AG20443 (cell line): ENCODE data around the gene OR2L5.

Experiments used
- DNase-seq: peaks from one replicate; pipeline ENCODE4 v3.0.0; 2012; ENCODE audit warnings: low spot score, mixed read lengths

OR2L5 gene

DNA sequence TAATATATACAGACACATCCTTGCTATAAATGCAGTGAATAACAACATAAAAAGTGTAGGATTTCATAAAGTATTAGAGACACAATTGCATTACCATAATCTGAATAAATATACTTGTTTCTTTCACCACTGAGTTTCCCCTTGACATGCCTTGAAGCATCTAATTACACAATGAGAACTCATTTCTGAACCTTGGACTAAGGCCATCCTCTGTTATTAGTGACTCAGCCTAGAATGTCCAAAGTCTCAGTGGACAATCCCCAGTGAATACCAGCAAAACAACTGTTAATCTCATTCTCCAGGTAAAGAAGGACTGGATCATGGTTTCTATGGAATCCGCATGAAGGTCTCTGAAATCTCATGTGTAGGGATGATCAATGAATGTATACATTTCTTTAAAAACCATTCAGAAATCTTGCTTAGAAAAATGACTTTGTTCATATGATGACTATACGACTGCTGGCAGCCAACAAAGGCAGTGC, at the start of gene OR2L5:
OR2L5 (plus strand) TSS at position 432 of the 482 bp plus-strand sequence. CDS start 8,288 bp downstream, outside the sequence.
- DNase-seq = no peak

DNA sequence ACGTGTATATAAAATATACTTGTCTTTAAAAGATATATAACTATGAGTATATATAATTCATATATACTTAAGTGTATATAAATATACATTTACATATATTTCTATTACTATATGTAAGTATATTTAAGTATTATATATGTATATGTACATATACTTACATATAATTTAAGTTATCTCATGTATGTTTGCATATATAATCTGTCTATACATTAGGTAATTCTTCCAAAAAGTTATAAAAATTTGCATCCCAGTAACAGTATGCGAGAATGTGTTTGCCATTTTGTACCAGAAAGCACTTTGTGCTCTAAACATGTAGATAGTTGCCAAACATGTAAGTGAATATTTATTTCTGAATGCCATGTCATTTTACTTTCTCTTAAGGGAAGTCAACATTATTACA, 48.5 kb upstream of the OR2L5 start, which contains the start of gene OR2AK2:
OR2AK2 (plus strand) TSS at position 301 of the 400 bp plus-strand sequence. CDS start 144 bp downstream, outside the sequence.
- DNase-seq = no peak

GRCh38 chr1:247966532-247967204, 46.8 kb upstream of the OR2L5 start:
- no peak for DNase-seq

DNA sequence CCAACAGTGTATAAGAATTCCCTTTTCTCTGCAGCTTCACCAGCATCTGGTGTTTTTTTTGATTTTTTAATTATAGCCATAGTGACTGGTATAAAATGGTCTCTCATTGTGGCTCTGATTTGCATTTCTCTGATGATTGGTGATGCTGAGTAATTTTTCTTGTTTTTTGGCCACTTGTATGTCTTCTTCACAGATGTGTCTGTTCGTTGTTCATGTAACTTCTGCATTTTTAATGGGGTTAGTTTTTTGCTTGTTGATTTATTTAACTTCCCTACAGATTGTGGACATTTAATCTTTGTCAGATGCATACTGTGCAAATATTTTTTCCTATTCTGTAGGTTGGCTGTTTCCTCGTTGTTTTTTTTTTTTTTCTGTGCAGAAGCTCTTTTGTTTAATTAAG, 20.5 kb upstream of the OR2L5 start:
- DNase-seq = no peak

DNA sequence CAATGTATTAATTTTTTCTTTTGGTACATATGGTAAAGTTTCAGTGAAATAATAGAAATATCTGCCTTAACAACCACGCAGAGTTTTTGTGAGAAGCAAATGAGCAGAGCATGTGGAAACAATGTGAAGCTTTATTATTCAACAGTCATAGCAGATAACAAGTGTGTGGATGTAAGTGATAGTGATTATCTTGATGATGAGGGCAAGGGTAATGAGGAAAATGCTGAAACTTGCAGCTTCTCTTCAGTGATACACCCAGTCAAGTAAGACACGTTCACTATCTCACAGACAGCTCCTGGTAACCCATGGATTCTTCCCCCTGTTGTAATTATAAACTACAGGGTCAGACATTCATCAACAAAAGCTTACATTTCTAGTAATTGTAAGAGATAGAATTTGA, 14.6 kb upstream of the OR2L5 start:
- DNase-seq = no peak

DNA sequence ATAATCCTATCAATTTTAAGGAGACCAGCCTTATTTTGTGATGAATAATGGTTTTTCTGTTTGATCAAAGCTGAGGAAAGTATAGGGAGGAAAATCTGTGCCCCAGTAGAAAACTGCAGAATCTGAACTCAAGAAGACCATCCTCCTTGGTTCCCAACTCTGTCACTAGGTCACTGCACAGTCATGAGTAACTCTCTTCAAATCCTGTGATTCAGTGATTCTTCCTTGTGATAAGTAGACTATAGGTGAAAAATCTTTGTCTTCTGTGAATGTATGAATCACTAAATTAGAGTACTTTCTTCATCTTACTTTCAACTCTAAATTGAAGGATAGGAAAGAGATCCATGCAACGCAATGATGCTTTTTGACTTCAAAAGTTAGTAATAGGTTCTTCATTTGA, 13.3 kb upstream of the OR2L5 start:
- DNase-seq = no peak

- no peak for DNase-seq
Measured at GRCh38 chr1:248007778-248008177, 5.7 kb upstream of the OR2L5 start.

- DNase-seq = no peak
Measured at GRCh38 chr1:248009681-248010080, 3.8 kb upstream of the OR2L5 start.

DNA sequence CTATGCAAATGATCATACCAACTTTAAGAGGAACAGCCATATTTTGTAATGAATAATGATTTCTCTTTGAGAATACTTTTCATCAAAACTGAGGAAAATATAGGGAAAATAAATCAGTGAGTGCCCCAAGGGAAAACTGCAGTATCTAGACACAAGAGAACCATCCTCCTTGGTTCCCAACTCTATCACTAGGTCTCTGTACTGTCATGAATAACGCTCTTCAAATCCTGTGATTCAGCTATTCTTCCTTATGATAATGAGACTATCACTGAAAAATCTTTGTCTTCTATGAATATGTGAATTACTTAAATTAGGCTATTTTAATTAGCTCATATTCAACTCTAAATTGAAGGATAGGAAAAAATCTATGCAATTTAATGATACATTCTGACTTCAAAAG, 2.3 kb downstream of the OR2L5 start:
- no peak for DNase-seq

DNA sequence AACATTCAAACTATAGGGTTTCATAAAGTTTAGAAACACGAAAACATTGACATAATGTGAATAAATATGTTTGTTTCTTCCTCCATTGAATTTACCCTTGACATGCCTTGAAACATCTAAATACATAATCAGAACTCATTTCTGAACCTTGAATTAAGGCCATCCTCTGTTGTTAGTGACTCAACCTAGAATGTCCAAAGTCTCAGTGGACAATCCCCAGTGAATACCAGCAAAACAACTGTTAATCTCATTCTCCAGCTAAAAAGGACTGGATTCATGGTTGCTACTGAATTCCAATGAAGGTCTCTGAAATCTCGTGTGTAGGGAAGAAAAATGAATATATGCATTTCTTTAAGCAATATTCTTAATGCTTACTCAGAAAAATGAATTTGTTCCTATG, 16.3 kb downstream of the OR2L5 start, which contains the start of gene OR2L2:
OR2L2 (plus strand) TSS at position 301 of the 400 bp plus-strand sequence. CDS start 8,198 bp downstream, outside the sequence.
- DNase-seq = no peak

DNA sequence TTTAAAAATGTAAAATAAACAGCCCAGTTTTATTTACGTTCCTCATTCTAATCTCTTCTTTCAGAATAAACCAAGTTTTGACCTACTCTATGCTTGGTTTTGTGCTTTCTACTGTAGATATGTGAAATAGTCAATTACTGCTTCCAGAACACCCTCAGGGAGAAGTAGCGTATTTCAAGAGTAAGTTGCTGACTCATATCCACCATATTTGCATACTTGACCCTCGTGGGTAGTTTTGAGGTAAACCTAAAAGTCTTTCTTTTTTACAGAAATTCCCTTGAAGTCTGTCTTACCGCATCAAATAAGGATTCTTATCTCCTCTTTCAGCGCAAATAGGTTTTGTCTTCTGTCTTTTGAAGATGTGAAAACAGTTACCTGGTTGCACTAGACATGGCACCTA, 31.7 kb downstream of the OR2L5 start:
- DNase-seq = no peak

GRCh38 chr1:248046536-248046935, 33.1 kb downstream of the OR2L5 start, which contains the start of gene OR2L3:
OR2L3 (plus strand) TSS chr1:248046836; CDS start chr1:248060682, 13,846 bp downstream.
- no peak for DNase-seq

- DNase-seq = no peak
Measured at GRCh38 chr1:248047008-248047407, 33.5 kb downstream of the OR2L5 start.

GRCh38 chr1:248054671-248055070, 41.2 kb downstream of the OR2L5 start:
- DNase-seq = no peak

- DNase-seq = no peak
Measured at GRCh38 chr1:248055261-248055660, 41.8 kb downstream of the OR2L5 start.

DNA sequence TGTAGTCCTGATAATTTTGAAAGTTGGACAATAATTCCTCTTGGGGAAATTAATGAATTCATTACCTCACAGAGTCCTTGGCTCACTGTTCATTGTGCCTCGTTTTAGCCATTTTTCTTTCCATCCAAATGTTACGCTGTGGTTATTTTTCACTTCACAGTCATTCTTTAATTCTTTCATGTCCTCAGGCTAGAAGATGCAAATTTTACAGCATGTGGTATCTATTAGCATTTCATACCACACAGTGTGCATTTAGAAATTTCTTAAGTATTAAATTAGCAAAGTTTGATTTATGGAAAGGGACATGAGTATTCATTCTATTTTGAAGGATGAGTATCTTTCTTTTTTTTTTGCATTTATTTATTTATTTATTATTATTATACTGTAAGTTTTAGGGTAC, 51.6 kb downstream of the OR2L5 start:
- no peak for DNase-seq

DNA sequence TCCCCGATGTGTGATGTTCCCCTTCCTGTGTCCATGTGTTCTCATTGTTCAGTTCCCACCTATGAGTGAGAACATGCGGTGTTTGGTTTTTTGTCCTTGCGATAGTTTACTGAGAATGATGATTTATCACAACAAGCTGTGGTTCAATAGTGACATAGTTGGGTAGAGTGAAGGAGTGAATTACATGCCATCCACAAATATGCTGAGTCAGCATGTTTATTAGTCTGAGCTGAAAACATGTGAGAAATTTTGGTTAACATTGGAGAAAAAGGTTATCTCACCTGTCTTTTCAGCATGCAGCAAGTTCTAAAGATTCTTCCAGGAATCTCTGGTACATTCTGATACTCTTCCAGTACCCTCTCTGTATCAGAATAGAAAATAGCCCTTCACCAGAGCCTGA, 52.1 kb downstream of the OR2L5 start:
- no peak for DNase-seq
